Psoas muscle (tissue), 8 donors: ENCODE measurements around the gene FANCM. TPM values are rescaled to one million over a fixed set of nuclear protein-coding genes. Genes with fewer than 3 reads are reported as not detected.
"Not testable (repeated sequence)": the region's sequence is repeated elsewhere in the genome, so short reads cannot be mapped to it uniquely, and the experiment has no call there.

Source experiments
- ATAC-seq, 4 donors: fragments of 200-7000 bp; cut with Tn5 transposase; one replicate each; pipeline ENCODE4 v1.9.1; 2020; ENCODE audit warnings: moderate library complexity in 3 of 4, mild to moderate bottlenecking in 2 of 4
- DNase-seq, 2 donors: peaks; one replicate each; pipeline ENCODE4 v3.0.0-alpha.2; 2020
- H3K27ac ChIP-seq: fragments of 200-600 bp; one replicate; pipeline ENCODE4 v1.8.0; 2022
- H3K27me3 ChIP-seq, 3 donors: fragments of 200-600 bp in 1 of 3; one replicate each; pipeline versions ENCODE4 v1.6.1 to v1.8.0; 2013 to 2022; ENCODE audit warnings: low read length in 2 of 3, mild to moderate bottlenecking in 2 of 3, moderate library complexity in 1 of 3; ENCODE audit not compliant: insufficient read depth in 3 of 3
- H3K36me3 ChIP-seq, 2 donors: fragments of 200-600 bp in 1 of 2; one replicate each; pipeline versions ENCODE4 v1.6.1 to v1.8.0; 2013 to 2022; ENCODE audit warnings: low read depth in 1 of 2, mild to moderate bottlenecking in 1 of 2, moderate library complexity in 1 of 2; ENCODE audit not compliant: insufficient read depth in 1 of 2
- H3K4me1 ChIP-seq: fragments of 200-600 bp; one replicate; pipeline ENCODE4 v1.8.0; 2022
- H3K4me3 ChIP-seq: fragments of 200-600 bp; one replicate; pipeline ENCODE4 v1.8.0; 2022; ENCODE audit warnings: mild to moderate bottlenecking
- H3K9me3 ChIP-seq: fragments of 200-600 bp; one replicate; pipeline ENCODE4 v1.8.0; 2022
- CTCF ChIP-seq: fragments of 200-600 bp; IDR thresholded peaks from one replicate; pipeline ENCODE4 v1.8.0; 2022; ENCODE audit warnings: antibody characterized with exemption
- WGBS, 3 donors: extraction: QIAGEN DNeasy Blood & Tissue Kit; methylation state at CpG; one replicate each; pipeline versions ENCODE4 v1.1.6 to v1.1.7; 2013; 5-methylcytosine and 5-hydroxymethylcytosine counted together
- intact Hi-C, 2 donors: fragments of 100-400 bp; cut with DNase I; formaldehyde crosslinking; loops; one replicate each; pipeline versions ENCODE4 v1.11.0 to v1.14.2; 2022
- polyA plus RNA-seq, 3 donors: library from polyadenylated mRNA; stranded (reverse); fragments of 200-250 nt; gene quantifications; one replicate each; pipeline ENCODE4 v1.2.3, GENCODE V29; 2013
- total RNA-seq, 4 donors: library from RNA; stranded (reverse); fragmentation: NEBNext Ultra II Directional in 2 of 4; extraction: Animal tissue kit (Norgen Biotek cat#: 25700) in 2 of 4; gene quantifications; one replicate each; pipeline versions ENCODE4 v1.2.1 to v1.2.4, GENCODE V29; 2021 to 2023
- donor health status: healthy with polysubstance abuse.
- donor health status: DM: no; HTN: no; CAD: no; lungs with moderate emphysema.
- donor health status: Bipolar disorder and iron deficiency.
- donor health status: healthy.
- donor health status: DM: yes; HTN: yes; CAD: no.
- donor health status: DM: no; HTN: no; CAD: no.
- donor health status: DM: no; HTN: no; CAD: no.
- donor health status: DM: yes; HTN: yes; CAD: no.

The FANCM gene
- total and polyA plus RNA-seq, 7 donors = 1.0 to 2.4 (median 1.7) TPM

GRCh38 chr14:45210159-45210558 lies 74.4 kb downstream of the FANCM start:
- ATAC-seq (no peak), DNase-seq (no peak)
- Histone ChIP-seq H3K4me3 (no peak overlapping the region), H3K27me3 (no peaks in the 10 kb centered on the region), H3K27ac (no peak overlapping the region), H3K4me1 (no peaks in the 10 kb centered on the region), H3K9me3 (no peaks in the 10 kb centered on the region), H3K36me3 (peaks cover 3 to 47% of the 10 kb centered on the region in 2 donors)
- intact Hi-C loops = no loop called here
- 96 to 98% (median 98%) methylated on average over 1 of the region's 1 CpG for WGBS, 3 donors
- TF ChIP-seq CTCF = no peak

GRCh38 chr14:45211295-45211694 lies 75.6 kb downstream of the FANCM start:
- 92 to 97% (median 96%) methylated on average over 1 of the region's 1 CpG for WGBS, 3 donors
- Histone ChIP-seq H3K27me3 (no peaks in the 10 kb centered on the region), H3K9me3 (no peaks in the 10 kb centered on the region), H3K4me1 (no peaks in the 10 kb centered on the region), H3K36me3 (peaks cover 3 to 47% of the 10 kb centered on the region in 2 donors), H3K4me3 (no peak overlapping the region), H3K27ac (no peak overlapping the region)
- TF ChIP-seq CTCF = no peak
- intact Hi-C loops = no loop called here
- DNase-seq (no peak), ATAC-seq (no peak)

- WGBS, 3 donors = 76 to 85% (median 84%) methylated on average over 3 of the region's 3 CpGs
- H3K9me3 ChIP-seq = no peaks in the 10 kb centered on the region
- DNase-seq (no peak), ATAC-seq (no peak)
- no peak for TF ChIP-seq CTCF
- H3K27ac ChIP-seq = no peak overlapping the region
- no peaks in the 10 kb centered on the region for H3K4me1 ChIP-seq
- intact Hi-C loops = no loop called here
- H3K4me3 ChIP-seq = no peak overlapping the region
- peaks cover 0 to 50% of the 10 kb centered on the region in 2 donors for H3K36me3 ChIP-seq
- no peaks in the 10 kb centered on the region for H3K27me3 ChIP-seq
These were observed 76.5 kb downstream of the FANCM start for GRCh38 chr14:45212231-45212630.

- peaks cover 0 to 55% of the 10 kb centered on the region in 2 donors for H3K36me3 ChIP-seq
- H3K27me3 ChIP-seq, H3K9me3 ChIP-seq, H3K4me1 ChIP-seq, ATAC-seq, DNase-seq, H3K4me3 ChIP-seq, intact Hi-C loops, H3K27ac ChIP-seq: not testable (repeated sequence)
- 82 to 92% (median 91%) methylated on average over 1 of the region's 1 CpG for WGBS, 3 donors
These were observed 78.0 kb downstream of the FANCM start for GRCh38 chr14:45213716-45214115.

- H3K36me3 ChIP-seq = peaks cover 0 to 50% of the 10 kb centered on the region in 2 donors
- H3K27me3 ChIP-seq, intact Hi-C loops, H3K9me3 ChIP-seq, DNase-seq, H3K4me3 ChIP-seq, H3K27ac ChIP-seq, ATAC-seq, H3K4me1 ChIP-seq: not testable (repeated sequence)
- 94 to 97% (median 95%) methylated on average over 6 of the region's 6 CpGs for WGBS, 3 donors
These were observed 78.6 kb downstream of the FANCM start for GRCh38 chr14:45214341-45214740.
